Posterior cingulate gyrus (tissue), 11 donors: ENCODE measurements around the gene ZNF366.

Source experiments
- DNase-seq, 10 donors: peaks; one replicate each; pipeline versions ENCODE4 v3.0.0 to v3.0.0-alpha.2; 2020 to 2021; ENCODE audit warnings: mixed read lengths in 3 of 10
- intact Hi-C: fragments of 100-400 bp; cut with DNase I; formaldehyde crosslinking; loops from one replicate; pipeline ENCODE4 v1.15.1; 2023

ZNF366 gene

GRCh38 chr5:72497823-72498222 lies 9.4 kb downstream of the ZNF366 start:
- intact Hi-C loops = no loop called here
- DNase-seq = no peak

DNA sequence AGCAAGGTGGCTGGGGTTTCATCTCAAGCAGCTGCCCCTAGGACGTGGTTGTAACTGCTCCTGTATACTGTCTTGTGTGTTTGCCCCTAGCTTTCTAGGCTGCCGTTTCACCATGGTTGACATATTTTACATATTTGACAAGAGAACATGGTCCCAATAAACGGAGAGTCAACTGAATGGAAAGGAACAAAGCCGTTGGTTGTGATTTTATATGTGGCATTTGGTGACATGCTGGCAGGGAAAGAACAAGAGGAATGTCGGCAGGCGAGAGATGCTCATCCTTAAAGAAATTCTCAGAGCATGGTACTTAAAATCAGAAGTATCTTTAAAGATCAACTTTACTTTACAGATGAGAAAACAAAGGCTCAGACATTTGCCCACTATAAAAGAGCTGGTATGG lies 11.8 kb downstream of the ZNF366 start:
- DNase-seq = no peak
- intact Hi-C loops = no loop called here

DNA sequence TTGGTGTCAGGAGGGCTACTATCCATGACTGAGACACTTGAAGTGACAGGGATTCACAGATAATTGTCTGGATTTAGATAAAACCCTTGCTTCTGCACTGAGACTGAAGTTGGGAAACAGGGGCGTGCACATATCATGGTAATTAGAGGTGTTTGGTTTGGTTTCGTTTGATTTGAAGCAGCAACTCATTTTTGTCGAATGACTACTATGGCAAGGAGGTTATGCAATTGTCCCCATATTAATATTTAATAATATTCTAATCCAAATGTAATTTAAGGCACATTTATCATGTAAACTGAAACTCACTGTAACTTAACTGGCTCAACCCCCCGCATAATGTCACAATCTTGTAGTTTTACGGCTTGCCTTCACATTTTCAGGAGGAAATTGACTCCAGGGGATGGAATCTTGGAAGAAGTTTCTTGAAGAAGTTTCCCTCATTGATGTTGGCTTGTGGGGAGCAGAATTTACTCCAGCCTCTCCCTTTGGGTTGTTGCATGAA lies 12.5 kb downstream of the ZNF366 start:
- intact Hi-C loops = no loop called here
- DNase-seq = no peak

DNA sequence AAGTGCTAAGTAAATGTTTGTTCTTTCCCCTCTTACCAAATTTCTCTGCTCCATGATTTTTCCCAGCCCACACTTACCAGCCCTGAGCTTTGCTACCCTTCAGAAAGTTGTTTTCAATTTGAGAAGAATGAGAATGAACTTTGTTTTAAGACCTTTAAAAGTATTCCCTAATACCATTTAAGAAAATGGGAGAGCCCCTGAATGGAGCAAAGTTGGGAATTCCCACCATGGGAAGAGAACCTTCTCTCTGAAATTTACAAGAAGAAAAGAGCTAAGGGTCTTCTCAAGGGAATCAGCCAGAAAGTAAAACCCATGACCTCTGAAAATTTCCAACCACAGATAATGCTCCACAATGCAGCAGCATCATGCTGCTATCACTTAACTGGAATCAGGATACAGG lies 17.7 kb downstream of the ZNF366 start:
- intact Hi-C loops = no loop called here
- DNase-seq = no peak

GRCh38 chr5:72488756-72489155 lies 18.5 kb downstream of the ZNF366 start:
- no peak for DNase-seq
- intact Hi-C loops = no loop called here

DNA sequence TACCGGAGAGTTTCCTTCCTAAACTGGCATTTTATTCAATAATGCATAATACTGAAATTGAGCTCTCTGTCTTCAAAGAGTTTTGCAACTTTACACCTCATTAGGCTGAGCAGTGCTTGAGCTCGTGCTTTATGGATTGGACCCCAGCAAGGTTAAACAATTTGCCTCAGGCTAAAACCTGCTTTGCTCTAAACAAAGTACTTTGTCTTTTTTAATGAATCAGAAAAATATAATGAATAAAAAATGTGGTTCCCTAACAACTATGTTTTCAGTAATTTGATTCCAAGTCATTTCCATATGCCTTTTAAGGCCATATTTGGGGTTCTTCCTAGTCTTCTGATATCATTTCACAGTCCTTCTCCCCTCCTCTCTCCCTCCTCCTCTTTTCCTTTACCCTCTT lies 20.0 kb downstream of the ZNF366 start:
- no peak for DNase-seq
- intact Hi-C loops = no loop called here

DNA sequence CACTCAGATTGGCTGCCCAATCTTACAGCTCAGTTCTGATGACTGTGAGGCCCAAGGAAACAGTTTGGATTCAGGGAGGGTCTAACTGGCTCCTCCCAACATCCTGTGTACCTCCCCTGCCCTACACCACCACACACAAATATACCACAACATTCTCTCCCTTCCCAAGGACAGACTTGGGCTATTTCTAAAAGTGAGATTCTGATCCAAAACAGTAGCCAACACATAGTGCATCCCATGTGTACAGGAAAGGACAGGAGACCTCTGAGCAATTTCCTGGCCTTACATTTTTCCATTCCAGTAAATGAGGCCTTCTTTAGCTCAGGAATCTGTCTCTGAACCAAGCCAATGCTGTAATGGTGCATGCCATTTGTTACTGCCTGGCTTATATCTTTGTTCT lies 20.8 kb downstream of the ZNF366 start:
- intact Hi-C loops = no loop called here

GRCh38 chr5:72485430-72485974 lies 21.7 kb downstream of the ZNF366 start:
- DNase-seq = peak in 1 of 10 donors; percentile 61
- intact Hi-C loops = no loop called here

More for the DNA sequence above, 20.8 kb downstream of the ZNF366 start:
- DNase-seq = no peak

- intact Hi-C loops = no loop called here
- DNase-seq = no peak
These were observed 25.2 kb downstream of the ZNF366 start for GRCh38 chr5:72482046-72482445.

GRCh38 chr5:72480841-72481240 lies 26.4 kb downstream of the ZNF366 start:
- DNase-seq = no peak
- intact Hi-C loops = no loop called here

- no peak for DNase-seq
- intact Hi-C loops = no loop called here
These were observed 27.3 kb downstream of the ZNF366 start for GRCh38 chr5:72479921-72480320.

DNA sequence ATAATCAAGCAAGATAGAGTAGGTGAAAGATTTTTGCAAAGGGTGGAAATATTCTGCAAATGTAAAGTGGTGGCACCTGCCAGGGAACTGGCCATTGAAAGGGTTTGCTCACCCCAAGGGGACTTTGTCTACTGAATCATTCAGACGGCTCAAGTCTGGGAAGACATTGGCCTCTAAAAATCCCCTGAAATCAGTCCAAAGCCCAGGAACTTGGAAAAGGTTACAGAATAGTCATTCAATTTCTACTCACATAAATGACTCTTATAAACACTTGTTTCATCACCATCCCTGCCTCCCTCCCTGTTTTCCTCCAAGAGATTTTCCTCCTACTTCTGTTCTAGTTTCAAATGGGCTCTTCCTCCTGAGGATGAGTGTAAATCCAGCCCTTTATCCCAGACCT lies 28.5 kb downstream of the ZNF366 start:
- intact Hi-C loops = no loop called here
- DNase-seq = no peak

DNA sequence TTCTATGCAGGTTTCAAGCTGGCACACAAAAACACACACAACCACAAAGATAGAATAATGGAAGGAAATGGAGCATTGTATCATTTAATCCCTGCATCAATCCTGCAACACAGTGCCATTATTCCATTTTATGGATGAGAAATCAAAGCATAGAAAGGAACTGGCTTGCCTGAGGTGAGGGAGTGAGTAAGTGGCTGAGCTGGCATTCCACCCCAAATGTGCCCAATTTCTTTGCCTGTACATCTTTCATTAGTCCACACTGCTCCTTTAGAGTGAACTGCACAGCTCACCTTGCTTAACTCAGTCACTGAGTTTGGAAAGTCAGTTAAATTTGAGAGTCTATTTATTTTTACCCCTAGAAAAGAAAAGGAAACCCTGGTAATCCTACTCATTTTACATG lies 28.9 kb downstream of the ZNF366 start:
- DNase-seq = no peak
- intact Hi-C loops = no loop called here

GRCh38 chr5:72477644-72478043 lies 29.6 kb downstream of the ZNF366 start:
- intact Hi-C loops = no loop called here
- no peak for DNase-seq

- intact Hi-C loops = no loop called here
- no peak for DNase-seq
These were observed 30.0 kb downstream of the ZNF366 start for GRCh38 chr5:72477176-72477575.

DNA sequence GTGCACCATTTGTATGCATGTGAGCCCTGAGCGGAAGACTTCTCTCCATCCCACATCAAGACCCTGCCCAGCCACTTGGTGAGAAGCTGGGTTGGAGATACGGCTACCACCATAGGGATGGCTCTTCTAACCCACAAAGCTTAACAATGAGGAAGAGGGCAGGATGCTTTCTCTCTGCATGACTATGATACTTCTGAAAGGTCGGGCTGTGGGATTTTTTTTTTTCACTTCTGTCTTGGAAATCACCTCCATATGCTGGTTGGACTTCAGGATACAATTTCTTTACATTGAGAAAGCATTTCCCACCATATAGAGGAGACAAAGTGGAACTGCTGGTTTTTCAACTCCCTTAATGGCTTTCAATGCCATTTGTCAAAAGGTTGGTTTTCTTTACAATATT lies 30.5 kb downstream of the ZNF366 start:
- DNase-seq = no peak
- intact Hi-C loops = no loop called here

- DNase-seq = no peak
- intact Hi-C loops = no loop called here
These were observed 30.9 kb downstream of the ZNF366 start for GRCh38 chr5:72476275-72476674.

- intact Hi-C loops = no loop called here
These were observed 32.7 kb downstream of the ZNF366 start for GRCh38 chr5:72474516-72474915.

DNA sequence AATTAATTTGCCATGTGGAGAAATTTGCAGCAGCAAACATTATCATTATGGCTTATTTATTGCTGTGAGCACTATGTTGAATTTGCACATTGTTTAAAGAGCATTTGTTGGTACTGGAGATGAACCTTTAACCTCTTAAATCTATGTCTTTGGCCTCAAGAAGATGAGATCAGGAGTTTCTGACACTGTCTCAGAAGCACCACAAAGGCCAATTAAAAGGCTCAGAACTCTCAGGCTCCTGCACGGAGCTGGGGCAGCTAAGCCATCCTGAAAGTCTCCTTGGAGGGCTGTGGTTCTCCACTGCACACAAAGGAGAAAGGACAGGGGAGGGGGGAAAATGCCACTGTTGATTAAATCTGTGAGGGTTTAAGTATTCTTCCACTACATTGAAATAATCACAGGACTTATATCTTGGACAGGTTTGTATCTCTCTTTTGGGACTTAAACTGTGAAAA lies 33.1 kb downstream of the ZNF366 start:
- DNase-seq = no peak
- intact Hi-C loops = no loop called here

More at GRCh38 chr5:72474516-72474915, 32.7 kb downstream of the ZNF366 start:
- DNase-seq = no peak

- intact Hi-C loops = no loop called here
- no peak for DNase-seq
These were observed 34.4 kb downstream of the ZNF366 start for GRCh38 chr5:72472666-72473422.

DNA sequence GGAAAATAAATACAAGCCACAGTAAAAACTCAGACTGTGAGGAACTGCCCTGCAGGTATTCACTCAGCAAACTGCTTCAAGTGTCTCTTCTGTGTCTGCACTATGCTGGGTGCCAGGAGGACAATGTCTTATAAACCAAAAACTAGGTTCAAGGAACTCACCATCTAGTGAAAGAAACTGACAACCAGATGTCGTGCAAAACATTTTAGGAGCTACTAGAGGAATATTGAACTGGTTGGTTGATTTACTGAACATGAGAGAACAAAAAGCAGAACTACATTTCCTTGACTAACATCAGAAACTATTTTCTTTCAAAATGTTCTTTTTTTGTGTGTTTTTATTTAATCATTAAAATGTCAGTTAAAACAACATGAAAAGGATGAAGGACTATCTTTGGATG lies 35.2 kb downstream of the ZNF366 start:
- no peak for DNase-seq
- intact Hi-C loops = no loop called here

GRCh38 chr5:72470826-72471225 lies 36.4 kb downstream of the ZNF366 start:
- intact Hi-C loops = no loop called here
- DNase-seq = no peak
